ENCODE measurements around the gene CRTAC1.
"Not testable (repeated sequence)": the region's sequence is repeated elsewhere in the genome, so short reads cannot be mapped to it uniquely, and the experiment has no call there.

The CRTAC1 gene

DNA sequence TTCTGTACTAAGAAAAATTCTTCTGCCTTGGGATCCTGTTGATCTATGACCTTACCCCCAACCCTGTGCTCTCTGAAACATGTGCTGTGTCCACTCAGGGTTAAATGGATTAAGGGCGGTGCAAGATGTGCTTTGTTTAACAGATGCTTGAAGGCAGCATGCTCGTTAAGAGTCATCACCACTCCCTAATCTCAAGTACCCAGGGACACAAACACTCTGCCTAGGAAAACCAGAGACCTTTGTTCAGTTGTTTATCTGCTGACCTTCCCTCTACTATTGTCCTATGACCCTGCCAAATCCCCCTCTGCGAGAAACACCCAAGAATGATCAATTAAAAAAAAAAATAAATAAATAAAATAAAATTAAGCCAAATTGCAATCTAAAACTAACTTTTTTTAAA lies 188.3 kb downstream of the CRTAC1 start:
- H3K27me3 ChIP-seq (ENCODE audit: insufficient read depth, poor library complexity, severe bottlenecking); H3K27ac ChIP-seq (replicated peaks); DNase-seq (ENCODE audit: low read depth in 1 of 2, low spot score in 1 of 2); H3K4me3 ChIP-seq (replicated peaks; ENCODE audit: insufficient read depth, low read length): not testable (repeated sequence)

DNA sequence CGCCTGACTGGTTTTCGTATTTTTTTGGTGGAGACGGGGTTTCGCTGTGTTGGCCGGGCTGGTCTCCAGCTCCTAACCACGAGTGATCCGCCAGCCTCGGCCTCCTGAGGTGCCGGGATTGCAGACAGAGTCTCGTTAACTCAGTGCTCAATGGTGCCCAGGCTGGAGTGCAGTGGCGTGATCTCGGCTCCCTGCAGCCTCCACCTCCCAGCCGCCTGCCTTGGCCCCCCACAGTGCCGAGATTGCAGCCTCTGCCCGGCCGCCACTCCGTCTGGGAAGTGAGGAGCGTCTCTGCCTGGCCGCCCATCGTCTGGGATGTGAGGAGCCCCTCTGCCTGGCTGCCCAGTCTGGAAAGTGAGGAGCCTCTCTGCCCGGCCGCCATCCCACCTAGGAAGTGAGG lies 189.3 kb downstream of the CRTAC1 start:
- H3K27me3 ChIP-seq (ENCODE audit: insufficient read depth, poor library complexity, severe bottlenecking); H3K4me3 ChIP-seq (replicated peaks; ENCODE audit: insufficient read depth, low read length); DNase-seq (ENCODE audit: low read depth in 1 of 2, low spot score in 1 of 2); H3K27ac ChIP-seq (replicated peaks): not testable (repeated sequence)

DNA sequence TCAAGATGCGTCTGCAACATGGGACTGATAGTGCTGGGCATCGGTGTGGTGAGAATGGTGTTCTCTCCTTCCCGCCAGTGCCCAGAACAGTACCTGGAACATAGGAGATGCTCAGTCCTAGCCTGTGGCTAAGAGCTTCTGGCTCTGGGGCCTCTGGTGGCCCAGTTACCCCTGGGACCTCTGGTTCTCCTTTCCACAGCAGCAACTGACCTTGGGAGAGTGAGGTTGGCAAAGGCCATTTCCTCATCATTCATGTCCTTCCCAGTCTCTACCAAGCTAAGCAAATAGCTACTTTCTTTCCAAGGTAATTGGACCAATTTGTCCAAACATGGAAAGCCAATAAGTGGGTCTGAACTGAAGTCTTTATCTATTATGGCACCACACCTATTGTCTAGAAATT lies 192.3 kb downstream of the CRTAC1 start:
- H3K4me3 ChIP-seq (replicated peaks; ENCODE audit: insufficient read depth, low read length): no peak overlapping the region
- TF ChIP-seq, protein P1, sequence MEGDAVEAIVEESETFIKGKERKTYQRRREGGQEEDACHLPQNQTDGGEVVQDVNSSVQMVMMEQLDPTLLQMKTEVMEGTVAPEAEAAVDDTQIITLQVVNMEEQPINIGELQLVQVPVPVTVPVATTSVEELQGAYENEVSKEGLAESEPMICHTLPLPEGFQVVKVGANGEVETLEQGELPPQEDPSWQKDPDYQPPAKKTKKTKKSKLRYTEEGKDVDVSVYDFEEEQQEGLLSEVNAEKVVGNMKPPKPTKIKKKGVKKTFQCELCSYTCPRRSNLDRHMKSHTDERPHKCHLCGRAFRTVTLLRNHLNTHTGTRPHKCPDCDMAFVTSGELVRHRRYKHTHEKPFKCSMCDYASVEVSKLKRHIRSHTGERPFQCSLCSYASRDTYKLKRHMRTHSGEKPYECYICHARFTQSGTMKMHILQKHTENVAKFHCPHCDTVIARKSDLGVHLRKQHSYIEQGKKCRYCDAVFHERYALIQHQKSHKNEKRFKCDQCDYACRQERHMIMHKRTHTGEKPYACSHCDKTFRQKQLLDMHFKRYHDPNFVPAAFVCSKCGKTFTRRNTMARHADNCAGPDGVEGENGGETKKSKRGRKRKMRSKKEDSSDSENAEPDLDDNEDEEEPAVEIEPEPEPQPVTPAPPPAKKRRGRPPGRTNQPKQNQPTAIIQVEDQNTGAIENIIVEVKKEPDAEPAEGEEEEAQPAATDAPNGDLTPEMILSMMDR (IDR thresholded peaks at IDR 0.05; ENCODE audit: insufficient read depth, low read length): no peak
- TF ChIP-seq, protein P2, sequence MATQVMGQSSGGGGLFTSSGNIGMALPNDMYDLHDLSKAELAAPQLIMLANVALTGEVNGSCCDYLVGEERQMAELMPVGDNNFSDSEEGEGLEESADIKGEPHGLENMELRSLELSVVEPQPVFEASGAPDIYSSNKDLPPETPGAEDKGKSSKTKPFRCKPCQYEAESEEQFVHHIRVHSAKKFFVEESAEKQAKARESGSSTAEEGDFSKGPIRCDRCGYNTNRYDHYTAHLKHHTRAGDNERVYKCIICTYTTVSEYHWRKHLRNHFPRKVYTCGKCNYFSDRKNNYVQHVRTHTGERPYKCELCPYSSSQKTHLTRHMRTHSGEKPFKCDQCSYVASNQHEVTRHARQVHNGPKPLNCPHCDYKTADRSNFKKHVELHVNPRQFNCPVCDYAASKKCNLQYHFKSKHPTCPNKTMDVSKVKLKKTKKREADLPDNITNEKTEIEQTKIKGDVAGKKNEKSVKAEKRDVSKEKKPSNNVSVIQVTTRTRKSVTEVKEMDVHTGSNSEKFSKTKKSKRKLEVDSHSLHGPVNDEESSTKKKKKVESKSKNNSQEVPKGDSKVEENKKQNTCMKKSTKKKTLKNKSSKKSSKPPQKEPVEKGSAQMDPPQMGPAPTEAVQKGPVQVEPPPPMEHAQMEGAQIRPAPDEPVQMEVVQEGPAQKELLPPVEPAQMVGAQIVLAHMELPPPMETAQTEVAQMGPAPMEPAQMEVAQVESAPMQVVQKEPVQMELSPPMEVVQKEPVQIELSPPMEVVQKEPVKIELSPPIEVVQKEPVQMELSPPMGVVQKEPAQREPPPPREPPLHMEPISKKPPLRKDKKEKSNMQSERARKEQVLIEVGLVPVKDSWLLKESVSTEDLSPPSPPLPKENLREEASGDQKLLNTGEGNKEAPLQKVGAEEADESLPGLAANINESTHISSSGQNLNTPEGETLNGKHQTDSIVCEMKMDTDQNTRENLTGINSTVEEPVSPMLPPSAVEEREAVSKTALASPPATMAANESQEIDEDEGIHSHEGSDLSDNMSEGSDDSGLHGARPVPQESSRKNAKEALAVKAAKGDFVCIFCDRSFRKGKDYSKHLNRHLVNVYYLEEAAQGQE (IDR thresholded peaks at IDR 0.05; ENCODE audit: insufficient replicate concordance, low read depth): no peak
- no peak for TF ChIP-seq GABPA (IDR thresholded peaks at IDR 0.05; ENCODE audit: low read depth)
- no peak for TF ChIP-seq POLR2AphosphoS5 (IDR thresholded peaks at IDR 0.05; ENCODE audit: low read depth)
- no peak for TF ChIP-seq SPI1 (IDR thresholded peaks at IDR 0.05; ENCODE audit: borderline replicate concordance, low read depth)
- H3K27ac ChIP-seq (replicated peaks): no peak overlapping the region
- peaks cover 2% of the 10 kb centered on the region for H3K27me3 ChIP-seq (ENCODE audit: insufficient read depth, poor library complexity, severe bottlenecking)
- no peak for DNase-seq (ENCODE audit: low read depth in 1 of 2, low spot score in 1 of 2)

DNA sequence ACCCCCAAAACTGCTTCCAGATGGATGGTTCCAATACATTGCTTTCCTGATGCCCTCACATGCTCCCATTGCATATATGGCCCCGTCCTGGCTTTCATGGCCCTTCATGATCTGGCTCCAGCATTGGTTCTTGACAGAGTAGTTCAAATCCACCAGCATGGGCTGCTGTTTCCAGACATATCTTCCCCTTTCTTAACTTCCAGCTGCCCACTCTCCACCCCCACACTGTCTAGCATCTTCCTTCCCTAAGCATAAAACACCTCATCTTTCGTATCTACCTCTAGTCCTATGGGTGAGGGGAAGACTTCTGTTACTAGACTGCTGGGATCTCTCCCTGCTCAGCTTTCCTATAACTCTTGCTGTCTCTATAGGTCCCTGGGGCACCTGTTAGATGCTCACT lies 194.0 kb downstream of the CRTAC1 start:
- Histone ChIP-seq H3K4me3 (replicated peaks; ENCODE audit: insufficient read depth, low read length) (no peak overlapping the region), H3K27ac (replicated peaks) (no peak overlapping the region), H3K27me3 (ENCODE audit: insufficient read depth, poor library complexity, severe bottlenecking) (no peaks in the 10 kb centered on the region)
- no peak for DNase-seq (ENCODE audit: low read depth in 1 of 2, low spot score in 1 of 2)
- TF ChIP-seq SPI1 (IDR thresholded peaks at IDR 0.05; ENCODE audit: borderline replicate concordance, low read depth) (no peak), GABPA (IDR thresholded peaks at IDR 0.05; ENCODE audit: low read depth) (no peak), POLR2AphosphoS5 (IDR thresholded peaks at IDR 0.05; ENCODE audit: low read depth) (no peak)
- TF ChIP-seq, protein P1 (IDR thresholded peaks at IDR 0.05; ENCODE audit: insufficient read depth, low read length): no peak
- TF ChIP-seq, protein P2 (IDR thresholded peaks at IDR 0.05; ENCODE audit: insufficient replicate concordance, low read depth): no peak

DNA sequence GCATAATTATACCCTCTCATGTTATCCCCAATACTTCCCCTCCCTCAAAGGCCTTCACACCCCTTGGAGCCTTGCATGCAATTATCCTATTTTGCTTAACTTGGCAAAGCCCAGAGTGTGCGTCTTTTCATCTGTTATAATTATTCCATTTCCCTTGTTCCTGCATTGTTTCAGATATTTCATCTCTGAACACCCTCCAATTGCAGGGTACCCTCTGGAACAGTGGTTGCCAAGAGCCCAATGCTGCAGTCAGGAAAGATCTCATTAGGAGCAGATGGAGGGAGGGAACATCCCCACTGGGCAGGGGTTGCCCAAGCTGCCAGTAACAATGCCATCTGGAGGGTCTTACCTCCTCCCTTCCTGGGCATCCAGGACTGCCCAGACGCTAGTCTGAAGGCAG lies 199.2 kb downstream of the CRTAC1 start:
- TF ChIP-seq GABPA (IDR thresholded peaks at IDR 0.05; ENCODE audit: low read depth) (no peak), POLR2AphosphoS5 (IDR thresholded peaks at IDR 0.05; ENCODE audit: low read depth) (no peak)
- H3K27ac ChIP-seq (replicated peaks): no peak overlapping the region
- DNase-seq (ENCODE audit: low read depth in 1 of 2, low spot score in 1 of 2): no peak
- peaks cover 2% of the 10 kb centered on the region for H3K27me3 ChIP-seq (ENCODE audit: insufficient read depth, poor library complexity, severe bottlenecking)
- no peak overlapping the region for H3K4me3 ChIP-seq (replicated peaks; ENCODE audit: insufficient read depth, low read length)

All from HL-60 (cell line).